ENCODE results near the gene TEAD1.

TEAD1 gene

DNA sequence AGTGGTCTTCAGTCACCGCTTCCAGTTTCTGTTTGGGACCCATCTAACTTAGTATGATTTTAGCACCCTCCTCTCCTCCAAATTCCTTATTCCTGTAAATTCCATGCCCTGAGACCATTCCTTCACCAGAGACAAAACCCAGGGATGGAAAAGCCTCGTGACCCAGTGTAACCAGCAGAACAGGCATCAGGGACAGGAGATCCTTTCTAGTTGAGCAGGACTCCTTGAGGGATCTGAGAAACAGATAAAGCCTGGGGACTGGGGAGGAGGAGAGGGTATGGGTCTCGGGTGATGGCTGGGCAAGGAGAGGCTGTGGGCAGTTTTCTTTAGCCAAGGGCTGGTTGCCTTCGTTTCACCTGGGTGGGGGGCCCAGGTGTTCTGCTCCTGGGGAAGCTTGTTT lies 40.9 kb downstream of the TEAD1 start:
- no peak for DNase-seq

DNA sequence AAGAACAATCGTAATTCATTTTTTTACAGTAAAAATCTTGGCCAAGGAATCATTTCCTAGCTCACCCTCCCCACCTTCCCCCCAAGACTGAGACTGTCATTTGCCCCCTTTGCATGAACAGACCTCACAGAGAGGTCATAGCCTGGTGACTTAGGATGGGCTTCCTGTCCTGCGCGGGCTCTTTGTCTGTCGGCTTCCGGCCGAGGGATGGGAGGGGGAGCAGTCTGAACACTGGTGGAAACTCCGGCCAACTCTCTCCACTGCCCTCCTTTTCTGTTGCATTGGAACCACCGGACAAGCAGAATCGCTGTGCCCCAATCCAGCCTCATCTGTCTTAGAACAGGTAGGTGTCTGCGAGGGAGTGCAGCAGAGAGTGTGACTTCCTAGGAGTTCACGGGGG lies 41.7 kb downstream of the TEAD1 start:
- DNase-seq: no peak

DNA sequence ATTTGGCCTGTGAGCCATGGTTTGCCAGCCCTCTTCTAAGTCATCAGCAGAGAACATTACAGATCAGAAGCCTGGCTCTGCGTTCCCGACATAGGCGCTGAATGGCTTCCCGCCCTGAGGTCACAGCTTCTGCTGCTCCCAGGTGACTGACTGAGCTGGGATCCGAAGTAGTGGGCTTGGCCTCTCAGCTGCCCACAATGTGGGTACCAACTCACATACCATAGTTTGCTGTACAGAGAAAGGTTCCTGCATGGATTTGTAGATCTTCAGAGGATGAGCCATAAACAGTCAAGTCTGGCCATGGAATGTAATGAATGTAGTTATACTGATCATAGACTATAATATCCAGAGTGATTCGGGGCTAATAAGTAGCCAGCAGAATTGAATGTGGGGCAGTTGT lies 42.6 kb downstream of the TEAD1 start:
- DNase-seq: no peak

GRCh38 chr11:12717851-12718291 lies 43.6 kb downstream of the TEAD1 start:
- no peak for DNase-seq

- DNase-seq: no peak
Observed at GRCh38 chr11:12719221-12719620, 45.0 kb downstream of the TEAD1 start.

- no peak for DNase-seq
Observed at GRCh38 chr11:12721816-12722604, 47.8 kb downstream of the TEAD1 start.

- no peak for DNase-seq
Observed at GRCh38 chr11:12723421-12724300, 49.4 kb downstream of the TEAD1 start.

- DNase-seq: no peak
Observed at GRCh38 chr11:12724301-12725054, 50.3 kb downstream of the TEAD1 start.

DNA sequence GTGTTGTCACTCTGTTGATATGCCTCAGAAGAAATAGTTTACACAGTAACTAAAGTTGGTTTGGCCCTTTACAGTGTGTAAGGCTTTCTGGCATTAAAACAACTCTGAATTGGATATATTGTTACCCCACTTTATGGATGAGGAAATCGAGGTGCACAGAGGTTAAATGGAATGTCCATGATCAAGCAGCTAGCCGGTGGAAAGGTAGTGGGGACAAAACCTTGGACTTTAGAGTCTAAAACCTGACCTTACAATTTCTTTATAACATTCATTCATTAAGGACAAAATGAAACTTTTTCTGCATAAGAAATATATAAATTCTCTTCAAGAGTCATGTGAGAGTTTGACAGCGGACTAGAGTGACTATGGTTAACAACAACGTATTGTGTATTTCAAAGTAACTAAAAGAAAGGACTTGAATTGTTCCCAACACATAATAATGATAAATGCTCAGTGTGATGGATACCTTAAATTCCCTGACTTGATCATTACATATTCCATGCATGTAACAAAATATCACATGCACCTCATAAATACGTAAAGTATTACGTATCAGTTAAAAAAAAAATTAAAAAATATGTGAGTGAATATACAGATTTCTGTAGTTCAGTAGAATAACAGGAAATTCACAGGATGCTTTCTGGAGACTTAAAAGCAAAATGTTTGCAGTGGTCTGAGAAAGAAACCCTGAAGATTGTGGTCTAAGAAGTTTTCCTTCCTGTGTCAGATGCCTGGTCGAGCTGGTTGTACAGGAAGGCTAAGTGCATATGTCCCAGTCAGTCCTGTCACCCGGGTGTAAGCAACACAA lies 51.0 kb downstream of the TEAD1 start:
- no peak for DNase-seq

DNA sequence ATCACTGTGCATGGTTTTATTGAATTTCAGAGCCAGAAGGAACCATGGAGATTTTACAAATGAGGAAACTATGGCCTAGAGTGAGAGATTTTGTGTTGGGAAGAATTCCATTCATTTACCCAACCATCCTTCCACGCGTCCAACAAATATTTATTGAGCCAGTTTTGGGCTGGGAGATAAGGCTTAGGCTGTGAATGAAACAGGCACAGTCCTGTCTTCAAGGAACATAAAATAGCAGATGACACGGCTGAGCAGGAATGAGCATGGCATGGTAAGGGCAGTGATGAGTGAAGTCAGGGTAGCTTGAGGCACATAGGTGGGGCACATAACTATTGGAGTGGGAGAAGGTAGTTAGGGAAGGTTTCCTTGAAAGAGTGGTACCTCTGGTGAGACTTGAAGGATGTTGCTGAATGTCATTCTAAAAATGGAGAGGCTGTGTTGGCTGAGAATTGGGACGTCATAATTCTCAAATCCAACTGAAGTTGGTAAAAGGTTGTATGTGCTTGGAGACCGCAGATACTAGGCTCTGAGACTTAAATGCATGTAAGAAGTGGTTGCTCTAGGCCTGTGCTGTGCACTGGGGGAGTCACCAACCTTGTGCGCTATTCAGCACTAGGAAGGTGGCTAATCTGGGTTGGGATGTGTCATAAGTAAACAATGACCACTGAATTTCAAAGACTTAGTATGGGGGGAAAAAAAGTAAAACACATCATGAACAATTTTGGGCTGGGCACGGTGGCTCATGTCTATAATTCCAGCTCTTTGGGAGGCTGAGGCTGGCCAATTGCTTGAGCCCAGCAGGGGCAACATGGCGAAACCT lies 51.9 kb downstream of the TEAD1 start:
- no peak for DNase-seq

- DNase-seq: no peak
Observed at GRCh38 chr11:12727563-12728211, 53.5 kb downstream of the TEAD1 start.

- no peak for DNase-seq
Observed at GRCh38 chr11:12728417-12728816, 54.2 kb downstream of the TEAD1 start.

GRCh38 chr11:12729941-12730340 lies 55.7 kb downstream of the TEAD1 start:
- no peak for DNase-seq

GRCh38 chr11:12731841-12732336 lies 57.7 kb downstream of the TEAD1 start:
- DNase-seq: no peak

DNA sequence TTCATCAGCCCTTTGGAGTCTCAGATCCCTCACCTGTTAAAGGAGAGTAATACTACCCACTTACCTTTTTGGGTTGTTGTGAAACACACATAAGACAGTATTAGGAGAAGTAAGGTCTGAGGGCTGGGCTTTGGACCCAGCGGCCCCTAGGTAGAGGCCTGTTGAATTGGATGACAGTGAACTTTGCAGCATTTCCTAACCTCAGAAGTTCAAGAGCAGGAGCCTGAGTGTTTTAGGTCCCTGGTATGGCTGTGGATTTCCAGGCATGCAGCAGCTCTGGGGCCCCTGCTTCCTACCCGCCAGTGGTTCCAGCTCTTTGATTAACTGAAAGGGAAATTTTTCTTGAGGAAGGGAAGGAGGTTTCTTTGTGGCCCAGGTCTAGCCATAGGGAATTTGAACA lies 58.9 kb downstream of the TEAD1 start:
- DNase-seq: no peak

GRCh38 chr11:12734625-12735024 lies 60.4 kb downstream of the TEAD1 start:
- DNase-seq: no peak

- DNase-seq: no peak
Observed at GRCh38 chr11:12735262-12735661, 61.0 kb downstream of the TEAD1 start.

GRCh38 chr11:12737024-12737423 lies 62.8 kb downstream of the TEAD1 start:
- DNase-seq: no peak

GRCh38 chr11:12741671-12742216 lies 67.5 kb downstream of the TEAD1 start:
- no peak for DNase-seq

- no peak for DNase-seq
Observed at GRCh38 chr11:12743834-12744449, 69.7 kb downstream of the TEAD1 start.
